T-helper 17 cell (primary cell): ENCODE results near the gene CRACDL. TPM values are rescaled to one million over a fixed set of nuclear protein-coding genes. Genes with fewer than 3 reads are reported as not detected.

Source experiments
- ATAC-seq: fragments of 150-1000 bp; cut with Tn5 transposase; 2 replicates; pipeline ENCODE4 v1.10.0; 2021; ENCODE audit warnings: mild to moderate bottlenecking, moderate library complexity
- DNase-seq, 3 donors: peaks; one replicate each; pipeline versions ENCODE4 v3.0.0 to v3.0.0-alpha.2; 2020 to 2021
- H3K9me3 ChIP-seq: one replicate; pipeline ENCODE4 v1.7.0; 2013; ENCODE audit warnings: low read length, mild to moderate bottlenecking; ENCODE audit not compliant: control insufficient read depth, poor library complexity, severe bottlenecking
- H3K27ac Mint-ChIP-seq: one replicate; pipeline ENCODE4 v1.8.0; 2022; ENCODE audit warnings: mild to moderate bottlenecking, moderate library complexity, mixed read lengths
- H3K27me3 Mint-ChIP-seq: one replicate; pipeline ENCODE4 v1.8.0; 2022; ENCODE audit warnings: mixed read lengths
- H3K36me3 Mint-ChIP-seq: one replicate; pipeline ENCODE4 v1.8.0; 2022; ENCODE audit warnings: low read depth, mixed read lengths
- H3K4me1 Mint-ChIP-seq: one replicate; pipeline ENCODE4 v1.8.0; 2022; ENCODE audit warnings: mild to moderate bottlenecking, mixed read lengths
- H3K4me3 Mint-ChIP-seq: one replicate; pipeline ENCODE4 v1.8.0; 2022; ENCODE audit warnings: mild to moderate bottlenecking, moderate library complexity, mixed read lengths
- total RNA-seq, 4 donors: library from RNA in 2 of 4; stranded (reverse) in 2 of 4; gene quantifications; one replicate each; pipeline ENCODE4 v1.2.3 and lab custom pipeline; 2022 to 2026

Gene CRACDL
- total RNA-seq, 2 donors from 2014 or later, result 0.29 to 0.55 TPM

- Mint-ChIP-seq H3K4me3 (peak overlapping the region; percentile 82), H3K27ac (no peak overlapping the region), H3K4me1 (peaks cover 11% of the 10 kb centered on the region), H3K27me3 (peaks cover 73% of the 10 kb centered on the region), H3K36me3 (peaks cover 11% of the 10 kb centered on the region)
- DNase-seq (no peak), ATAC-seq (peak; percentile 50)
- H3K9me3 ChIP-seq, result no peaks in the 10 kb centered on the region
These were observed 627 bp upstream of the CRACDL start for GRCh38 chr2:98936353-98937351.

- no peaks in the 10 kb centered on the region for H3K9me3 ChIP-seq
- peak overlapping the region; percentile 86 for H3K4me3 Mint-ChIP-seq
- peaks cover 11% of the 10 kb centered on the region for H3K4me1 Mint-ChIP-seq
- ATAC-seq (no peak), DNase-seq (no peak)
- no peak overlapping the region for H3K27ac Mint-ChIP-seq
- H3K36me3 Mint-ChIP-seq, result peaks cover 11% of the 10 kb centered on the region
- H3K27me3 Mint-ChIP-seq, result peaks cover 74% of the 10 kb centered on the region
These were observed 784 bp downstream of the CRACDL start for GRCh38 chr2:98935111-98935770.

- peaks cover 61% of the 10 kb centered on the region for H3K27me3 Mint-ChIP-seq
- DNase-seq (no peak), ATAC-seq (no peak)
- no peak overlapping the region for H3K27ac Mint-ChIP-seq
- H3K4me3 Mint-ChIP-seq, result no peak overlapping the region
- H3K4me1 Mint-ChIP-seq, result peaks cover 9% of the 10 kb centered on the region
- H3K9me3 ChIP-seq, result no peaks in the 10 kb centered on the region
- peaks cover 6% of the 10 kb centered on the region for H3K36me3 Mint-ChIP-seq
These were observed 3.2 kb downstream of the CRACDL start for GRCh38 chr2:98932778-98933343.

- DNase-seq (no peak), ATAC-seq (no peak)
- H3K36me3 Mint-ChIP-seq, result peaks cover 3% of the 10 kb centered on the region
These were observed 3.9 kb downstream of the CRACDL start for GRCh38 chr2:98932164-98932563.

GRCh38 chr2:98931596-98931995 is 4.4 kb downstream of the CRACDL start:
- peaks cover 60% of the 10 kb centered on the region for H3K27me3 Mint-ChIP-seq
- H3K27ac Mint-ChIP-seq, result no peak overlapping the region
- no peaks in the 10 kb centered on the region for H3K9me3 ChIP-seq
- no peak for ATAC-seq
- H3K4me3 Mint-ChIP-seq, result no peak overlapping the region
- H3K4me1 Mint-ChIP-seq, result peaks cover 4% of the 10 kb centered on the region
- no peak for DNase-seq
- peaks cover 3% of the 10 kb centered on the region for H3K36me3 Mint-ChIP-seq

More at GRCh38 chr2:98932164-98932563, 3.9 kb downstream of the CRACDL start:
- H3K27me3 Mint-ChIP-seq, result peaks cover 62% of the 10 kb centered on the region
- no peaks in the 10 kb centered on the region for H3K9me3 ChIP-seq
- H3K4me1 Mint-ChIP-seq, result peaks cover 4% of the 10 kb centered on the region
- H3K27ac Mint-ChIP-seq, result no peak overlapping the region
- no peak overlapping the region for H3K4me3 Mint-ChIP-seq

GRCh38 chr2:98929920-98930319 is 6.1 kb downstream of the CRACDL start:
- Mint-ChIP-seq H3K27me3 (peaks cover 52% of the 10 kb centered on the region), H3K27ac (no peak overlapping the region), H3K4me1 (peaks cover 2% of the 10 kb centered on the region), H3K36me3 (peaks cover 3% of the 10 kb centered on the region), H3K4me3 (no peak overlapping the region)
- DNase-seq, result no peak
- no peaks in the 10 kb centered on the region for H3K9me3 ChIP-seq
- no peak for ATAC-seq

- Mint-ChIP-seq H3K4me1 (peaks cover 2% of the 10 kb centered on the region), H3K36me3 (peaks cover 3% of the 10 kb centered on the region), H3K4me3 (no peak overlapping the region), H3K27ac (no peak overlapping the region), H3K27me3 (peaks cover 38% of the 10 kb centered on the region)
- DNase-seq, result no peak
- ATAC-seq, result no peak
- H3K9me3 ChIP-seq, result no peaks in the 10 kb centered on the region
These were observed 7.8 kb downstream of the CRACDL start for GRCh38 chr2:98928242-98928641.

GRCh38 chr2:98927027-98927426 is 9.0 kb downstream of the CRACDL start:
- ATAC-seq, result no peak
- H3K9me3 ChIP-seq, result no peaks in the 10 kb centered on the region
- no peak for DNase-seq
- H3K36me3 Mint-ChIP-seq, result peaks cover 3% of the 10 kb centered on the region
- H3K27ac Mint-ChIP-seq, result no peak overlapping the region
- peaks cover 30% of the 10 kb centered on the region for H3K27me3 Mint-ChIP-seq
- H3K4me1 Mint-ChIP-seq, result peaks cover 2% of the 10 kb centered on the region
- H3K4me3 Mint-ChIP-seq, result no peak overlapping the region

GRCh38 chr2:98926601-98927000 is 9.4 kb downstream of the CRACDL start:
- H3K27me3 Mint-ChIP-seq, result peaks cover 26% of the 10 kb centered on the region
- H3K4me1 Mint-ChIP-seq, result no peaks in the 10 kb centered on the region
- H3K27ac Mint-ChIP-seq, result no peak overlapping the region
- DNase-seq (no peak), ATAC-seq (no peak)
- no peak overlapping the region for H3K4me3 Mint-ChIP-seq
- H3K36me3 Mint-ChIP-seq, result no peaks in the 10 kb centered on the region
- H3K9me3 ChIP-seq, result no peaks in the 10 kb centered on the region

GRCh38 chr2:98924910-98925309 is 11.1 kb downstream of the CRACDL start:
- Mint-ChIP-seq H3K4me3 (no peak overlapping the region), H3K27me3 (peaks cover 35% of the 10 kb centered on the region), H3K27ac (no peak overlapping the region), H3K36me3 (peaks cover 4% of the 10 kb centered on the region), H3K4me1 (peaks cover 3% of the 10 kb centered on the region)
- no peak for ATAC-seq
- H3K9me3 ChIP-seq, result no peaks in the 10 kb centered on the region
- DNase-seq, result no peak

- DNase-seq (no peak), ATAC-seq (no peak)
- Mint-ChIP-seq H3K27ac (no peak overlapping the region), H3K36me3 (peaks cover 4% of the 10 kb centered on the region), H3K4me3 (no peak overlapping the region), H3K27me3 (peaks cover 31% of the 10 kb centered on the region), H3K4me1 (peaks cover 3% of the 10 kb centered on the region)
- H3K9me3 ChIP-seq, result no peaks in the 10 kb centered on the region
These were observed 11.8 kb downstream of the CRACDL start for GRCh38 chr2:98924038-98924830.

GRCh38 chr2:98923244-98923940 is 12.6 kb downstream of the CRACDL start:
- Mint-ChIP-seq H3K27ac (no peak overlapping the region), H3K27me3 (peaks cover 31% of the 10 kb centered on the region), H3K36me3 (peaks cover 5% of the 10 kb centered on the region), H3K4me3 (no peak overlapping the region), H3K4me1 (peaks cover 3% of the 10 kb centered on the region)
- H3K9me3 ChIP-seq, result no peaks in the 10 kb centered on the region
- DNase-seq, result no peak
- no peak for ATAC-seq
